GM18498 (cell line): Measurements from ENCODE around the gene GNA15.
"Not testable (repeated sequence)": the region's sequence is repeated elsewhere in the genome, so short reads cannot be mapped to it uniquely, and the experiment has no call there.

ENCODE experiments used
- ATAC-seq: cut with Tn5 transposase; IDR thresholded peaks from one replicate; pipeline ENCODE4 v1.9.1; 2021; ENCODE audit warnings: mild to moderate bottlenecking, moderate library complexity; ENCODE audit not compliant: unreplicated experiment

GNA15 gene

GRCh38 chr19:3135961-3136683 lies at the start of gene GNA15:
Gene GNA15 (plus strand): TSS chr19:3136033. CDS start chr19:3136451, 418 bp downstream.
- ATAC-seq: peak; percentile 36

GRCh38 chr19:3087769-3088168 lies 48.1 kb upstream of the GNA15 start:
- ATAC-seq: no peak

- not testable (repeated sequence) for ATAC-seq
Measured at GRCh38 chr19:3089299-3089855, 46.5 kb upstream of the GNA15 start.

GRCh38 chr19:3094601-3095440 lies 41.0 kb upstream of the GNA15 start:
- ATAC-seq: peak; percentile 13

GRCh38 chr19:3095441-3096191 lies 40.2 kb upstream of the GNA15 start:
- ATAC-seq: no peak

- no peak for ATAC-seq
Measured at GRCh38 chr19:3096267-3096901, 39.4 kb upstream of the GNA15 start.

GRCh38 chr19:3096902-3097326 lies 38.9 kb upstream of the GNA15 start:
- no peak for ATAC-seq

- ATAC-seq: no peak
Measured at GRCh38 chr19:3097442-3097871, 38.4 kb upstream of the GNA15 start.

- ATAC-seq: no peak
Measured at GRCh38 chr19:3098141-3098514, 37.7 kb upstream of the GNA15 start.

- ATAC-seq: no peak
Measured at GRCh38 chr19:3098515-3099346, 37.1 kb upstream of the GNA15 start.

GRCh38 chr19:3099347-3100145 lies 36.3 kb upstream of the GNA15 start:
- no peak for ATAC-seq

- ATAC-seq: no peak
Measured at GRCh38 chr19:3100331-3100730, 35.5 kb upstream of the GNA15 start.

- no peak for ATAC-seq
Measured at GRCh38 chr19:3100747-3101730, 34.8 kb upstream of the GNA15 start.

GRCh38 chr19:3102239-3103140 lies 33.3 kb upstream of the GNA15 start:
- ATAC-seq: no peak

GRCh38 chr19:3104708-3104983 lies 31.2 kb upstream of the GNA15 start:
- ATAC-seq: no peak

GRCh38 chr19:3105641-3106508 lies 30.0 kb upstream of the GNA15 start:
- no peak for ATAC-seq
